ENCODE results near the gene TMEM125. TPM values are rescaled to one million over a fixed set of nuclear protein-coding genes. Genes with fewer than 3 reads are reported as not detected.

Gene TMEM125
- total RNA-seq, 4 donors from 2014 or later: 0.24 to 1.0 TPM; not detected in 2

GRCh38 chr1:43285269-43285990 is 15.6 kb downstream of the TMEM125 start, which contains the start of gene C1orf210:
Gene C1orf210 (minus strand): TSS chr1:43285581. CDS start chr1:43283270, 2,311 bp downstream.
- no peak for DNase-seq (ENCODE audit: low spot score)
- ATAC-seq (ENCODE audit: low FRiP score): no peak
- TF ChIP-seq, protein P1, sequence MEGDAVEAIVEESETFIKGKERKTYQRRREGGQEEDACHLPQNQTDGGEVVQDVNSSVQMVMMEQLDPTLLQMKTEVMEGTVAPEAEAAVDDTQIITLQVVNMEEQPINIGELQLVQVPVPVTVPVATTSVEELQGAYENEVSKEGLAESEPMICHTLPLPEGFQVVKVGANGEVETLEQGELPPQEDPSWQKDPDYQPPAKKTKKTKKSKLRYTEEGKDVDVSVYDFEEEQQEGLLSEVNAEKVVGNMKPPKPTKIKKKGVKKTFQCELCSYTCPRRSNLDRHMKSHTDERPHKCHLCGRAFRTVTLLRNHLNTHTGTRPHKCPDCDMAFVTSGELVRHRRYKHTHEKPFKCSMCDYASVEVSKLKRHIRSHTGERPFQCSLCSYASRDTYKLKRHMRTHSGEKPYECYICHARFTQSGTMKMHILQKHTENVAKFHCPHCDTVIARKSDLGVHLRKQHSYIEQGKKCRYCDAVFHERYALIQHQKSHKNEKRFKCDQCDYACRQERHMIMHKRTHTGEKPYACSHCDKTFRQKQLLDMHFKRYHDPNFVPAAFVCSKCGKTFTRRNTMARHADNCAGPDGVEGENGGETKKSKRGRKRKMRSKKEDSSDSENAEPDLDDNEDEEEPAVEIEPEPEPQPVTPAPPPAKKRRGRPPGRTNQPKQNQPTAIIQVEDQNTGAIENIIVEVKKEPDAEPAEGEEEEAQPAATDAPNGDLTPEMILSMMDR (IDR thresholded peaks at IDR 0.05): no peak

DNA sequence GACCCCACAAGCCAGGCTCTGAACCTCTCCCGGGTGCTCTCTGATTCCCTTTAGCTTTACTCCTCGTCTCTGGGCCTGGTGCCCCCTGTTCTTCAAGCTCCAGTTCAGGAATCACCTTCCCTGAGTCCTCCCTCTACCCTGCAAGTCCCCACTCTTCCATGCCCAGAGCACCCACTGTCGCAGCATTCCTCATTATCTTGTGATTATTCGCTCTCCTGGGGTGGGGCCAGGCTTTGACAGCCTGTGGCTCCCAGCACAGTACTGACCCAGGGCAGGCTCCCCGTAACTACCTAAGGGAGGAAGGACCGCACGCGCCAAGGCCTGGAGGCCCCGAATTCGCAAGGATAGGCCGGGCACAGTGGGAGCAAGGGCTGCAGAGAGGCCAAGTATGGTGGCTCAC is 16.3 kb downstream of the TMEM125 start:
- no peak for ATAC-seq (ENCODE audit: low FRiP score)
- TF ChIP-seq, protein P1 (IDR thresholded peaks at IDR 0.05): no peak
- no peak for DNase-seq (ENCODE audit: low spot score)

DNA sequence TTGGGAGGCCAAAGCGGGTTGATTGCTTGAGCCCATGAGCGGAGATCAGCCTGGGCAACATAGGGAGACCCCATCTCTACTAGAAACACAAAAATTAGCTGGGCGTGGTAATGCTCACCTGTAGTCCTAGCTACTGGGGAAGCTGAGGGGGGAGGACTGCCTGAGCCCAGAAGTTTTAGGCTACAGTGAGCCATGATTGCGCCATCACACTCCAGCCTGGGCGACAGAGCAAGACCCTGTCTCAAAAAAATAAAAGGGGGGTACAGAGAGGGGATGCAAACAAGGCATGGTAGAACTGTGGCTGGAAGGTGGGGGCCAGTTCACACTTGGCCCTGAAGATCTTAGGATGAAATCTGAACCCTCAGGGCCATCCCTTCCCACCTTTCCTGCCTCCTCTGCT is 16.8 kb downstream of the TMEM125 start:
- ATAC-seq (ENCODE audit: low FRiP score): no peak
- no peak for DNase-seq (ENCODE audit: low spot score)
- TF ChIP-seq, protein P1 (IDR thresholded peaks at IDR 0.05): no peak

GRCh38 chr1:43288058-43288784 is 18.4 kb downstream of the TMEM125 start:
- TF ChIP-seq, protein P1 (IDR thresholded peaks at IDR 0.05): no peak
- no peak for DNase-seq (ENCODE audit: low spot score)

DNA sequence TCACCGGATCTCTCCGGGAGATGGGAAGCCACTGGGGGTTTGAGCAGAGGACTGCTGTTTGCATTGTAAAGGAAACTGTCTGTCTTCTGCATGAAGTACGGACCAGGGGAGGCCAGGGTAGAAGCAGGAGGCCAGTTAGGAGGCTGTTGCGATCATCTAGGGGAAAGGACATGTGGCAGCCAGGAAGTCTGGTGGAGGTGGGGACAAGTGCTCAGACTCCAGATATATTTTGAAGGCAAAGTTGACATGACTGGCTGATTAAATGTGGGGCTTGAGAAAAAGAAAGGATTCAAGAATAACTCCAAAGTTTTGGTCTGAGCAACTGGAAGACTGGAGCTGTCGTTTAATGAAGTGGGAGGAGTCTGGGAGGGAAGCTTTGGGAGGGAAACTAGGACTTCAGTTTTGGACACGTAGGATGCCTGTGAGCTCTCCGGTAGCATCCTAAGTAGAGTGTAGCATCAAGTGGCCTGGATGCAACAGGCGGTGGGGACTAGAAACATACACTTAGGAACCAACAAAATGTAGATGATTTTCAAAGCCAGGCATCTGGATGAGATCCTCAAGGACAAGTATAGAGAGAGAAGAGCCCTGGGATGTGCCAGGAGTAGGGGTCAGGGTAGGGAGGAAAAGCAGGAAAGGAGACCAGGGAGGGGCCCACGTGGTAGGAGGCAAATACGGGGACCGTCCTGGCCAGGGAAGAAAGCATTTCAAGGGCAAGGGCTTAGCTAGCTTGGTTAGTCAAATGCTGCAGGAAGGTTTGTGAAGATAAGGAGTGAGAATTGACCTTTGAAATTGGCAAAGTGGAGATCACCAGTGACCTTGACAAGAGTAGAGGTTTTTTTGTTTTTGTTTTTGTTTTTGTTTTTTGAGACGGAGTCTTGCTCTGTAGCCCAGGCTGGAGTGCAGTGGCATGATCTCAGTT is 19.3 kb downstream of the TMEM125 start:
- no peak for ATAC-seq (ENCODE audit: low FRiP score)
- TF ChIP-seq, protein P1 (IDR thresholded peaks at IDR 0.05): no peak
- no peak for DNase-seq (ENCODE audit: low spot score)

More at GRCh38 chr1:43288058-43288784, 18.4 kb downstream of the TMEM125 start:
- no peak for ATAC-seq (ENCODE audit: low FRiP score)

- TF ChIP-seq, protein P1 (IDR thresholded peaks at IDR 0.05): no peak
- DNase-seq (ENCODE audit: low spot score) (no peak), ATAC-seq (ENCODE audit: low FRiP score) (no peak)
Observed at GRCh38 chr1:43292216-43292615, 22.4 kb downstream of the TMEM125 start.

Measured in omental fat pad (tissue), 4 donors.